Caco-2 (cell line): Measurements from ENCODE around the gene TFF1. TPM values are rescaled to one million over a fixed set of nuclear protein-coding genes. Genes with fewer than 3 reads are reported as not detected.

Experiments used
- BruUV-seq: library from RNA; stranded (reverse); fragments of 400-500 nt; replicated peaks from 2 replicates; lab custom pipeline; 2021; lab: Mats Ljungman, UMichigan
- CTCF ChIA-PET: fragments of 300-600 bp; sonication (Branson Sonifier 250); formaldehyde crosslinking; loops from one replicate; lab custom pipeline; 2022; ENCODE audit warnings: antibody characterized with exemption; lab: Charles Lee
- POLR2A ChIA-PET: fragments of 300-600 bp; sonication (Branson Sonifier 250); formaldehyde crosslinking; loops from one replicate; lab custom pipeline; 2022; ENCODE audit warnings: antibody characterized with exemption; lab: Charles Lee
- DNase-seq, 2 experiments: peaks; one replicate each; pipeline versions ENCODE4 v3.0.0 to v3.0.0-alpha.2; 2020 to 2022
- H3K27me3 ChIP-seq: replicated peaks from 2 replicates; pipeline ENCODE4 v1.6.0; 2011; ENCODE audit warnings: low read length; ENCODE audit not compliant: control insufficient read depth, insufficient read depth
- H3K36me3 ChIP-seq: 2 replicates; pipeline ENCODE4 v1.5.1; 2011; ENCODE audit warnings: low read length; ENCODE audit not compliant: control insufficient read depth, insufficient read depth
- H3K4me1 ChIP-seq: fragments of 250-450 bp; sonication (Bioruptor Pico); 2 replicates; pipeline ENCODE4 v1.5.1; 2020; ENCODE audit warnings: mild to moderate bottlenecking
- H3K4me3 ChIP-seq: 2 replicates; pipeline ENCODE4 v1.5.1; 2011; ENCODE audit warnings: low read depth, mild to moderate bottlenecking, control low read depth, low read length
- H3K9me3 ChIP-seq: fragments of 250-450 bp; sonication (Bioruptor Pico); 2 replicates; pipeline ENCODE4 v1.5.1; 2020; ENCODE audit warnings: mild to moderate bottlenecking, moderate library complexity
- H3K27ac Mint-ChIP-seq: one replicate; pipeline ENCODE4 v1.8.0; 2022; ENCODE audit warnings: mixed read lengths; ENCODE audit not compliant: unreplicated experiment
- H3K27me3 Mint-ChIP-seq: one replicate; pipeline ENCODE4 v1.8.0; 2022; ENCODE audit warnings: mixed read lengths; ENCODE audit not compliant: insufficient read depth, unreplicated experiment
- H3K36me3 Mint-ChIP-seq: one replicate; pipeline ENCODE4 v1.8.0; 2022; ENCODE audit warnings: mild to moderate bottlenecking, mixed read lengths; ENCODE audit not compliant: insufficient read depth, unreplicated experiment
- H3K4me1 Mint-ChIP-seq: one replicate; pipeline ENCODE4 v1.8.0; 2022; ENCODE audit warnings: low read depth, mixed read lengths; ENCODE audit not compliant: unreplicated experiment
- H3K4me3 Mint-ChIP-seq: one replicate; pipeline ENCODE4 v1.8.0; 2022; ENCODE audit warnings: mild to moderate bottlenecking, moderate library complexity, mixed read lengths; ENCODE audit not compliant: unreplicated experiment
- H3K9me3 Mint-ChIP-seq: one replicate; pipeline ENCODE4 v1.8.0; 2022; ENCODE audit warnings: mixed read lengths; ENCODE audit not compliant: unreplicated experiment
- CTCF ChIP-seq, 2 experiments: fragments of 200-600 bp in 1 of 2; IDR thresholded peaks; 1 replicate in 1 of 2; 2 replicates in 1 of 2; pipeline versions ENCODE4 v1.5.1 to v1.8.0; 2011 to 2022; ENCODE audit warnings: antibody characterized with exemption in 1 of 2, control low read depth in 1 of 2, inconsistent platforms in 1 of 2, low read depth in 1 of 2, low read length in 1 of 2, mild to moderate bottlenecking in 1 of 2, moderate library complexity in 1 of 2; ENCODE audit not compliant: insufficient read depth in 1 of 2, severe bottlenecking in 1 of 2, unreplicated experiment in 1 of 2
- intact Hi-C: fragments of 100-400 bp; cut with micrococcal nuclease; formaldehyde crosslinking; loops from one replicate; pipeline ENCODE4 v1.10.0; 2022; ENCODE audit not compliant: unreplicated experiment
- total RNA-seq: library from RNA; stranded (reverse); gene quantifications from 2 replicates; pipeline ENCODE4 v1.2.3, GENCODE V29; 2022

TFF1 gene
- total RNA-seq, 1 experiment from 2014 or later = 9.8 TPM

DNA sequence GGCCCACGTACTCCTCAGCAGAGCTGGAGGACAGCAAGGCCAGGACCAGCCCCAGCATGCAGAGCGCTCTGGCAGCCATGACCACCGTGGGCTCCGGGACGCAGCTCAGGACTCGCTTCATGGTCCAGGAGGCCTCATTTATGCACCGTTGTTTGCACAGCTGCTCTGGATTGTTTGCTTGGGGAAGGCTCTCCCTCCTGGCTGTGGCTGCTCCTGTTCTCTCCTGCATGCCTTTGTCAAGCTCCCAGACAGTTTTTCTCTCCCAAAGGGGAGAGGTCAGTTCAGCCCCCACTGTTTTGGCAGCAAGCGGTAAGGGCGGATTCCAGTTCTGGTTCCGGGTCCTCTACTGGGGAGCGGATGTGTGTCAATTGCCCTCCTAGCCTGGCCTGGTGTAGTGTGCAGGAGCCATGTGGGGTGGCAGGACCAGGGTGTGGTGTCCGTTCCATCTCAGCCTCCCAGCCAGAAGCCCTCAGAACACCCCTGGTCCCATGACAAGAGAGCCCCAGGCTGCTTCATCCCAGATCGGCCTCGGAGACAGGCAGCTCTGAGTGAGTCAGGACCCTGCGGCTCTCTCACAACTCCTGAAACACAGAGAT, 50.9 kb downstream of the TFF1 start, which contains the start of gene TFF3:
Gene TFF3, minus strand, starts transcription at position 114 of the 596 bp plus-strand sequence. Its CDS starts 35 bp downstream, at position 79.
- Histone ChIP-seq H3K27me3 (no peaks in the 10 kb centered on the region), H3K4me3 (peak within 1 kb of the TSS; percentile 12), H3K4me1 (peaks cover 32% of the 10 kb centered on the region), H3K36me3 (no peaks in the 10 kb centered on the region; the same call in 1 of the 2 replicates), H3K9me3 (no peaks in the 10 kb centered on the region)
- POLR2A ChIA-PET = interaction anchor here (0.6 kb wide), 1 partner anchor 110 kb away, joined by 3 read pairs; no protein-coding TSS in a partner anchor
- H3K4me3 Mint-ChIP-seq = peak within 1 kb of the TSS; percentile 73
- H3K27ac Mint-ChIP-seq = peak within 1 kb of the TSS; percentile 83
- TF ChIP-seq CTCF (IDR thresholded peaks at IDR 0.05; ENCODE audit: insufficient read depth in 1 of 2, low read depth in 1 of 2, low read length in 1 of 2, severe bottlenecking in 1 of 2, unreplicated experiment in 1 of 2) = no peak
- H3K9me3 Mint-ChIP-seq = no peaks in the 10 kb centered on the region
- intact Hi-C loops = loop anchor here (1.0 to 10.0 kb wide), 3 partner anchors 16 to 219 kb away; partner anchors contain the start of gene TFF1
- H3K36me3 Mint-ChIP-seq = no peaks in the 10 kb centered on the region
- DNase-seq = peak; percentile 80 to 88
- BruUV-seq = no TSS peak
- H3K27me3 Mint-ChIP-seq = no peaks in the 10 kb centered on the region
- peaks cover 11% of the 10 kb centered on the region for H3K4me1 Mint-ChIP-seq
- CTCF ChIA-PET = interaction anchor here (0.9 to 1.6 kb wide), 6 partner anchors 16 to 171 kb away, joined by 3 to 7 read pairs (median 4); no protein-coding TSS in a partner anchor

DNA sequence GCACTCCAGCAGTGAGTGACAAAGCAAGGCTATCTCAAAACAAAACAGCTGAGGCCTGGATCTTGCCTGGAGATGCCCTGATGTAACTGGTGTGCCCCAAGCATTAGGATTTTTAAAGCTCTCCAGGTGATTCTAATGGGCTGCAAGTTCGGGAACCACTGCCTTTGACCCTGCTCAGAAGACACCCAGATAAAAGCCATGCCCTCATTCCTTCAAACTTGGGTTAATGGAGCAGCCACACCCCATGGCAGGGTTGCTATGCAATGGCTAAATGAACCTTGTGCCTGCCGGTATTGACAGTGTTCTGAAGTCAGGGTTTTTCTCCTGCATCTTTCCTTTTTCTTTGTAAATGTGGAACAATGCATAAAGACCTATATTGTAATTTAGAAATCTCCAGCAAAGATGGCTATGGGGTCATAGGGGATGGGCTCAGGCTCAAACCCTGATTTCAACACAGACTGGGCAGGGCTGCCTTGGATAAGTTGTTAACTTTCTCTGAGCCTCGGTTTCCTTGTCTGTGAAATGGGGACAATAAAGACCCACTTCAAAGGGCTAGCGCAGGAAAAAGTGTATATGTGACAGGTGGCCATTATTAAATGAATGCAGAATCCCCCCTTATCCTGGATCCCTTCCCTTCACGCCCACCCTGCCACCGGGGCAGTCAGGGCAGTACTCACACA, 51.6 kb downstream of the TFF1 start:
- Mint-ChIP-seq H3K36me3 (no peaks in the 10 kb centered on the region), H3K9me3 (no peaks in the 10 kb centered on the region), H3K27ac (peak overlapping the region; percentile 83), H3K4me3 (peak overlapping the region; percentile 73), H3K27me3 (no peaks in the 10 kb centered on the region), H3K4me1 (peaks cover 11% of the 10 kb centered on the region)
- Histone ChIP-seq H3K4me3 (peak overlapping the region; percentile 12), H3K9me3 (no peaks in the 10 kb centered on the region), H3K27me3 (no peaks in the 10 kb centered on the region), H3K4me1 (peaks cover 32% of the 10 kb centered on the region), H3K36me3 (no peaks in the 10 kb centered on the region; the same call in 1 of the 2 replicates)
- intact Hi-C loops = loop anchor here (1.0 to 10.0 kb wide), 3 partner anchors 17 to 220 kb away; partner anchors contain the start of gene TFF1
- DNase-seq = no peak
- POLR2A ChIA-PET = interaction anchor here (0.6 kb wide), 1 partner anchor 109 kb away, joined by 3 read pairs; no protein-coding TSS in a partner anchor
- no peak for TF ChIP-seq CTCF (IDR thresholded peaks at IDR 0.05; ENCODE audit: insufficient read depth in 1 of 2, low read depth in 1 of 2, low read length in 1 of 2, severe bottlenecking in 1 of 2, unreplicated experiment in 1 of 2)
- TSS peak; percentile 84 for BruUV-seq
- CTCF ChIA-PET = interaction anchor here (0.6 to 1.6 kb wide), 7 partner anchors 16 to 170 kb away, joined by 3 to 7 read pairs (median 3); no protein-coding TSS in a partner anchor

- TF ChIP-seq CTCF (IDR thresholded peaks at IDR 0.05; ENCODE audit: insufficient read depth in 1 of 2, low read depth in 1 of 2, low read length in 1 of 2, severe bottlenecking in 1 of 2, unreplicated experiment in 1 of 2) = no peak
- DNase-seq = no peak
- no TSS peak for BruUV-seq
- ChIA-PET CTCF (no interaction called here), POLR2A (no interaction called here)
- Histone ChIP-seq H3K9me3 (no peaks in the 10 kb centered on the region), H3K36me3 (no peaks in the 10 kb centered on the region; the same call in 1 of the 2 replicates), H3K4me1 (peaks cover 32% of the 10 kb centered on the region), H3K4me3 (peak overlapping the region; percentile 16), H3K27me3 (no peaks in the 10 kb centered on the region)
- Mint-ChIP-seq H3K9me3 (no peaks in the 10 kb centered on the region), H3K4me1 (peaks cover 11% of the 10 kb centered on the region), H3K36me3 (no peaks in the 10 kb centered on the region), H3K27ac (no peak overlapping the region), H3K4me3 (no peak overlapping the region), H3K27me3 (no peaks in the 10 kb centered on the region)
- intact Hi-C loops = loop anchor here (10.0 kb wide), 2 partner anchors 51 to 221 kb away; partner anchors contain the start of gene TFF1
Measured at GRCh38 chr21:42313501-42313969, 52.8 kb downstream of the TFF1 start.
